GM12864 (cell line): ENCODE measurements around the gene LRRC4C.

Experiments used
- DNase-seq: peaks from one replicate; pipeline ENCODE4 v3.0.0-alpha.2; 2011; ENCODE audit warnings: low read depth
- H3K4me3 ChIP-seq: 2 replicates; pipeline ENCODE4 v1.5.1; 2011; ENCODE audit warnings: mild to moderate bottlenecking, low read depth, low read length, control low read depth
- CTCF ChIP-seq: IDR thresholded peaks from 2 replicates; pipeline ENCODE4 v1.5.1; 2011; ENCODE audit warnings: low read depth, mild to moderate bottlenecking, moderate library complexity, low read length, control low read depth, inconsistent platforms; ENCODE audit errors: missing control alignments

LRRC4C gene

GRCh38 chr11:41116970-41117369, 342.5 kb downstream of the LRRC4C start:
- H3K4me3 ChIP-seq, result no peak overlapping the region
- DNase-seq, result no peak

GRCh38 chr11:41115066-41115465, 344.4 kb downstream of the LRRC4C start:
- TF ChIP-seq CTCF, result no peak
- H3K4me3 ChIP-seq, result no peak overlapping the region
- no peak for DNase-seq

More at GRCh38 chr11:41116970-41117369, 342.5 kb downstream of the LRRC4C start:
- TF ChIP-seq CTCF, result no peak

DNA sequence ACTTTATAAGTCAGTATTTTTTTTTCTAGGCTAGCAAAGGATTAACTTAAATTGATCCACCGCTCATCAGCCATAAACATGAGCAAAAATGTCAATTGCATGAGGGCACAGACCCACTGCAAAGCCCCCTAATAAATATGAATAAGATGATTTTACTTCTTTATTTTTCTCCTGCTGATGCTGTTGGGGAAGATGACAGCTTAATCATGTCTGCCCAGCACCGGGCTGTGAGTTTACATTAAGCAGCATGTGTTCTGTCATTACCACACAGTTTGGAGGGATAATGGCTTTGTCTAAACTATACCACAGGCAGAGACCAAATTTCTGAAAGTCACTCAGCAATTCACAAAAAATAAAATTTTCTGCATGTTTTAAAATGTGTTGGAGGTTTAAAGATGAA, 346.3 kb downstream of the LRRC4C start:
- no peak for TF ChIP-seq CTCF
- H3K4me3 ChIP-seq, result no peak overlapping the region
- no peak for DNase-seq

DNA sequence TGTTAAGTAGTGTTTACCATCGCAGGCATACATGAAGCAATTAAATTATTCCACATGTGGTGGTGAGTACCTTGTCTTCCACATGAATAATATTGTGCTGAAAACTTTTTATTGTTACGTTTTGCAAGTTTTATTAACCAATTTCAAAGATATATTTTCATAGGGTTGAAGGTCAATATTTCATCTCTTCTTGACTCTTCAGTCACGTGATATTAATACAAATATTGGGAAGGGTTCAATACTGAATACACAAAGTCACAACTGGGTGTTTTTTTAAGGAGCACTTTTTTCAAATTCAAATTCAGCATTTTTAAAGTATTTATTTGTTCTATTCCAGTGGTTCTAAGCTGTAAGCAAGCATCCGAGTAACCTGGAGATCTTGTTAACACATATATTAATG, 348.9 kb downstream of the LRRC4C start:
- H3K4me3 ChIP-seq, result no peak overlapping the region
- TF ChIP-seq CTCF, result no peak
- DNase-seq, result no peak

- no peak for DNase-seq
- H3K4me3 ChIP-seq, result no peak overlapping the region
- TF ChIP-seq CTCF, result no peak
Measured at GRCh38 chr11:41102471-41102870, 357.0 kb downstream of the LRRC4C start.

- TF ChIP-seq CTCF, result no peak
- DNase-seq, result no peak
- H3K4me3 ChIP-seq, result no peak overlapping the region
Measured at GRCh38 chr11:41099654-41100053, 359.8 kb downstream of the LRRC4C start.

DNA sequence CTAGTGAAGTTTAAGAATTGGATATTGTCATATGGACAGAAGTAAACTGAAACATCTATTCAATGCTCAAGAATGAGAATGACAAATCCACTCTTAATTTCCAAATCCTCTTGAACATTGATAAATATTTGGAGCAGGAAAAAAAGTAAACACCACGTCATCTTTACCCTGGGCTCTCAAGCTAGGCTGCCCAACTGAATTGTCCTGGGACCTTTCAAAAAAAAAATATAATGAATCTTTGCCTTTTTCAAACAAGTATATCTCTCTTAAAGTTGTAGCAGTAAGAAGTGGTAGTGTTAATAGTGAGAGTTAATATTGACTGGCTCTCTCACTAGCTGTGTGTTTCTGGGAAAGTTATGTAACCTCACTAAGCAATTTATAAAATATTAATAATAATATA, 374.3 kb downstream of the LRRC4C start:
- TF ChIP-seq CTCF, result no peak
- H3K4me3 ChIP-seq, result no peak overlapping the region
- DNase-seq, result no peak
